SK-N-SH treated with all-trans-retinoic acid at 6 μM for 48 hours (cell line): ENCODE measurements around the gene SYNPO.

ENCODE experiments used
- BACH2 ChIP-seq: fragments of 250-450 bp; sonication (Bioruptor Pico); IDR thresholded peaks from 2 replicates; pipeline ENCODE4 v1.9.0; 2021; ENCODE audit warnings: mild to moderate bottlenecking, borderline replicate concordance
- CREB5 ChIP-seq: fragments of 250-450 bp; sonication (Bioruptor Pico); IDR thresholded peaks from 2 replicates; pipeline ENCODE4 v1.5.1; 2020; ENCODE audit warnings: low read depth, mild to moderate bottlenecking, moderate library complexity
- RARB ChIP-seq: fragments of 250-450 bp; sonication (Bioruptor Pico); IDR thresholded peaks from 2 replicates; pipeline ENCODE4 v1.8.0; 2021; ENCODE audit warnings: mild to moderate bottlenecking, moderate library complexity
- TSHZ2 ChIP-seq: fragments of 250-450 bp; sonication (Bioruptor Pico); IDR thresholded peaks from 2 replicates; pipeline ENCODE4 v1.5.0; 2020; ENCODE audit warnings: mild to moderate bottlenecking, moderate library complexity
- ZFP3 ChIP-seq: fragments of 250-450 bp; sonication (Bioruptor Pico); IDR thresholded peaks from 2 replicates; pipeline ENCODE4 v1.5.0; 2020; ENCODE audit warnings: mild to moderate bottlenecking, moderate library complexity
- ZNF8 ChIP-seq: fragments of 450-650 bp; formaldehyde crosslinking; IDR thresholded peaks from 2 replicates; pipeline ENCODE4 v1.5.0; 2020; ENCODE audit warnings: mild to moderate bottlenecking, moderate library complexity

GRCh38 chr5:150658699-150659265 lies 18.3 kb downstream of the SYNPO start:
- no peak for TF ChIP-seq TSHZ2
- TF ChIP-seq RARB: no peak
- no peak for TF ChIP-seq BACH2 (CRISPR knock-in tag)
- TF ChIP-seq CREB5 (CRISPR knock-in tag): no peak
- no peak for TF ChIP-seq ZFP3 (CRISPR knock-in tag)
- TF ChIP-seq ZNF8 (CRISPR knock-in tag): no peak
